Ascending aorta (tissue), 2 donors: ENCODE measurements around the gene CDCA5. TPM values are rescaled to one million over a fixed set of nuclear protein-coding genes. Genes with fewer than 3 reads are reported as not detected.
A peak's percentile ranks its signal among the peaks of the same experiment; 100 is the strongest.

ENCODE experiments used
- DNase-seq, 2 donors: peaks; one replicate each; pipeline ENCODE4 v3.0.0-alpha.2; 2019; ENCODE audit warnings: low spot score in 2 of 2
- H3K27ac ChIP-seq, 2 donors: fragments of 200-600 bp; sonication (generic); one replicate each; pipeline ENCODE4 v1.5.1; 2016 to 2017; ENCODE audit warnings: mild to moderate bottlenecking in 1 of 2
- H3K27me3 ChIP-seq: fragments of 200-600 bp; sonication (generic); one replicate; pipeline ENCODE4 v1.5.1; 2017
- H3K36me3 ChIP-seq, 2 donors: fragments of 200-600 bp; sonication (generic); one replicate each; pipeline ENCODE4 v1.5.1; 2016
- H3K4me1 ChIP-seq, 2 donors: fragments of 200-600 bp; sonication (generic); one replicate each; pipeline ENCODE4 v1.5.1; 2016 to 2017; ENCODE audit warnings: mild to moderate bottlenecking in 1 of 2
- H3K4me3 ChIP-seq, 2 donors: fragments of 200-600 bp; sonication (generic); one replicate each; pipeline ENCODE4 v1.5.1; 2016 to 2017; ENCODE audit warnings: mild to moderate bottlenecking in 1 of 2
- H3K9me3 ChIP-seq, 2 donors: fragments of 200-600 bp; sonication (generic); one replicate each; pipeline ENCODE4 v1.5.1; 2016
- CTCF ChIP-seq, 3 experiments: fragments of 200-600 bp in 2 of 3; fragments of 450-650 bp in 1 of 3; sonication (generic) in 2 of 3; IDR thresholded peaks; one replicate each; pipeline ENCODE4 v1.5.1; 2016 to 2019; ENCODE audit warnings: antibody characterized with exemption in 3 of 3, mild to moderate bottlenecking in 1 of 3, moderate library complexity in 1 of 3
- intact Hi-C: fragments of 100-400 bp; cut with DNase I; formaldehyde crosslinking; loops from one replicate; pipeline ENCODE4 v1.15.1; 2023
- total RNA-seq: library from RNA; depleted of rRNA; stranded (reverse); fragments of >200 nt; gene quantifications from one replicate; pipeline ENCODE4 v1.1.0, GENCODE V29; 2016

CDCA5 gene
- total RNA-seq, 1 donor from 2014 or later: not detected

- Histone ChIP-seq H3K4me3 (no peak overlapping the region), H3K9me3 (no peaks in the 10 kb centered on the region), H3K4me1 (peaks cover 10% of the 10 kb centered on the region in 2 donors), H3K27me3 (no peaks in the 10 kb centered on the region), H3K27ac (no peak overlapping the region), H3K36me3 (peaks cover 28 to 43% of the 10 kb centered on the region in 2 donors)
- no peak for TF ChIP-seq CTCF (IDR thresholded peaks at IDR 0.05)
- no peak for DNase-seq
- intact Hi-C loops: loop anchor here (10.0 kb wide), 1 partner anchor 282 kb away; the partner anchor contains the start of gene MAP4K2
Observed at GRCh38 chr11:65087216-65087615, 3.4 kb upstream of the CDCA5 start.

- H3K4me3 ChIP-seq: no peak overlapping the region
- peaks cover 10% of the 10 kb centered on the region in 2 donors for H3K4me1 ChIP-seq
- H3K27me3 ChIP-seq: no peaks in the 10 kb centered on the region
- peaks cover 28 to 43% of the 10 kb centered on the region in 2 donors for H3K36me3 ChIP-seq
- intact Hi-C loops: loop anchor here (10.0 kb wide), 1 partner anchor 282 kb away; the partner anchor contains the start of gene MAP4K2
- no peak for DNase-seq
- TF ChIP-seq CTCF (IDR thresholded peaks at IDR 0.05): no peak
- no peaks in the 10 kb centered on the region for H3K9me3 ChIP-seq
- H3K27ac ChIP-seq: no peak overlapping the region
Observed at GRCh38 chr11:65086809-65087208, 3.0 kb upstream of the CDCA5 start.

GRCh38 chr11:65085446-65085845, 1.6 kb upstream of the CDCA5 start:
- Histone ChIP-seq H3K36me3 (peaks cover 28 to 43% of the 10 kb centered on the region in 2 donors), H3K4me3 (peak overlapping the region in 1 of 2 donors; percentile 90), H3K27me3 (no peaks in the 10 kb centered on the region), H3K4me1 (peaks cover 10% of the 10 kb centered on the region in 2 donors), H3K27ac (no peak overlapping the region), H3K9me3 (no peaks in the 10 kb centered on the region)
- DNase-seq: no peak
- no peak for TF ChIP-seq CTCF (IDR thresholded peaks at IDR 0.05)
- intact Hi-C loops: loop anchor here (10.0 kb wide), 1 partner anchor 281 kb away; the partner anchor contains the start of gene MAP4K2

GRCh38 chr11:65084598-65085375, 947 bp upstream of the CDCA5 start:
- Histone ChIP-seq H3K4me3 (peak overlapping the region; percentile 85 to 90), H3K27ac (peak overlapping the region; percentile 93 to 97), H3K4me1 (peaks cover 10% of the 10 kb centered on the region in 2 donors), H3K36me3 (peaks cover 28 to 43% of the 10 kb centered on the region in 2 donors), H3K9me3 (no peaks in the 10 kb centered on the region), H3K27me3 (no peaks in the 10 kb centered on the region)
- TF ChIP-seq CTCF (IDR thresholded peaks at IDR 0.05): no peak
- intact Hi-C loops: loop anchor here (1.0 to 10.0 kb wide), 8 partner anchors 12 to 280 kb away; partner anchors contain the start of genes ATG2A, FAU, MAP4K2 and MRPL49
- no peak for DNase-seq

- H3K27me3 ChIP-seq: no peaks in the 10 kb centered on the region
- TF ChIP-seq CTCF (IDR thresholded peaks at IDR 0.05): no peak
- no peaks in the 10 kb centered on the region for H3K9me3 ChIP-seq
- H3K36me3 ChIP-seq: peaks cover 26 to 29% of the 10 kb centered on the region in 2 donors
- H3K4me1 ChIP-seq: peaks cover 10% of the 10 kb centered on the region in 2 donors
- intact Hi-C loops: loop anchor here (5.0 to 10.0 kb wide), 3 partner anchors 41 to 278 kb away; partner anchors contain the start of genes MAP4K2, SAC3D1 and SNX15
- peak overlapping the region; percentile 93 to 97 for H3K27ac ChIP-seq
- DNase-seq: no peak
- peak overlapping the region; percentile 85 to 90 for H3K4me3 ChIP-seq
Observed at GRCh38 chr11:65083134-65083833, 556 bp downstream of the CDCA5 start.
